GM18507 (cell line): Measurements from ENCODE around the gene ZFAND2B.
A peak's percentile ranks its signal among the peaks of the same experiment; 100 is the strongest.

Source experiments
- DNase-seq: peaks from one replicate; pipeline ENCODE4 v3.0.0; 2011; ENCODE audit warnings: low read depth; ENCODE audit not compliant: insufficient read length; ENCODE audit errors: extremely low spot score
- FAIRE-seq: peaks from 2 replicates; lab custom pipeline; 2011; peaks lifted over from hg19 to GRCh38; lab: Jason Lieb, UNC

The ZFAND2B gene

GRCh38 chr2:219175486-219175885 lies 31.1 kb upstream of the ZFAND2B start:
- FAIRE-seq: no peak

GRCh38 chr2:219175928-219176817 lies 30.4 kb upstream of the ZFAND2B start:
- FAIRE-seq: peak; percentile 76
- no peak for DNase-seq

More at GRCh38 chr2:219175486-219175885, 31.1 kb upstream of the ZFAND2B start:
- no peak for DNase-seq

GRCh38 chr2:219176818-219177551 lies 29.6 kb upstream of the ZFAND2B start, which contains the start of gene CNPPD1:
CNPPD1 (minus strand) TSS chr2:219176925; CDS start chr2:219176828, 97 bp downstream.
- DNase-seq (peak; percentile 68), FAIRE-seq (peak; percentile 89)

GRCh38 chr2:219177552-219178376 lies 28.8 kb upstream of the ZFAND2B start, which contains the start of gene RETREG2:
RETREG2 (plus strand) TSS chr2:219178275; CDS start chr2:219178353, 78 bp downstream.
- FAIRE-seq (peak; percentile 77), DNase-seq (peak; percentile 93)

- FAIRE-seq (no peak), DNase-seq (no peak)
Measured at GRCh38 chr2:219178377-219179175, 28.0 kb upstream of the ZFAND2B start.

- FAIRE-seq: no peak
Measured at GRCh38 chr2:219179601-219180465, 26.7 kb upstream of the ZFAND2B start.

GRCh38 chr2:219180961-219181360 lies 25.6 kb upstream of the ZFAND2B start:
- no peak for FAIRE-seq

More at GRCh38 chr2:219179601-219180465, 26.7 kb upstream of the ZFAND2B start:
- DNase-seq: no peak

GRCh38 chr2:219181531-219181930 lies 25.1 kb upstream of the ZFAND2B start:
- FAIRE-seq (no peak), DNase-seq (no peak)

More at GRCh38 chr2:219180961-219181360, 25.6 kb upstream of the ZFAND2B start:
- DNase-seq: no peak

- DNase-seq: no peak
Measured at GRCh38 chr2:219182331-219183150, 24.0 kb upstream of the ZFAND2B start.

GRCh38 chr2:219183151-219183772 lies 23.3 kb upstream of the ZFAND2B start:
- DNase-seq: no peak
- no peak for FAIRE-seq

More at GRCh38 chr2:219182331-219183150, 24.0 kb upstream of the ZFAND2B start:
- FAIRE-seq: no peak

- no peak for FAIRE-seq
Measured at GRCh38 chr2:219184121-219184520, 22.5 kb upstream of the ZFAND2B start.

GRCh38 chr2:219186754-219187456 lies 19.7 kb upstream of the ZFAND2B start:
- FAIRE-seq (no peak), DNase-seq (no peak)

More at GRCh38 chr2:219184121-219184520, 22.5 kb upstream of the ZFAND2B start:
- DNase-seq: no peak

GRCh38 chr2:219197388-219197787 lies 9.2 kb upstream of the ZFAND2B start:
- FAIRE-seq (no peak), DNase-seq (no peak)

- DNase-seq: no peak
- FAIRE-seq: no peak
Measured at GRCh38 chr2:219198974-219199373, 7.6 kb upstream of the ZFAND2B start.

GRCh38 chr2:219199470-219200211 lies 6.9 kb upstream of the ZFAND2B start:
- no peak for FAIRE-seq
- no peak for DNase-seq
